ENCODE measurements around the gene COA8.
"Not testable (repeated sequence)": the region's sequence is repeated elsewhere in the genome, so short reads cannot be mapped to it uniquely, and the experiment has no call there.

Gene COA8

GRCh38 chr14:103576371-103577024 is 13.7 kb downstream of the COA8 start:
- no peak for DNase-seq

GRCh38 chr14:103578401-103579075 is 15.8 kb downstream of the COA8 start:
- no peak for DNase-seq

DNA sequence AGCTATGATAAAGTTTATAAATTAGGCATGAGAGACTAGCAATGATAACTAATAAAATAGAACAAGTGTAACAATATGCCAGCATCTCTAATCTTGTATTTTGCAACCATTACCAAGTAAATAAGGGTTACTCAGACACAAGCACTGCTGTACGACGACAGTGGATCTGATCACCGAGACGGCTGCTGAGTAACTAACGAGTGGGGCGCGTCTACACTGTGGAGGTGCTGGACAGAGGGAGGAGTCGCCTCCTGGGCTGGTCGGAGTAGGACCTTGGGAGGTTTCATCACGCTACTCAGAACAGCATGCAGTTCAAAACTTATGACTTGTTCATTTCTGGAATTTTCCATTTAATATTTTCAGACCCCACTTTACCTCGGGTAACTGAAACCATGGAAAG is 18.4 kb downstream of the COA8 start:
- no peak for DNase-seq

GRCh38 chr14:103581954-103582703 is 19.4 kb downstream of the COA8 start:
- DNase-seq: no peak

GRCh38 chr14:103584326-103584915 is 21.7 kb downstream of the COA8 start:
- no peak for DNase-seq

GRCh38 chr14:103593577-103593976 is 30.8 kb downstream of the COA8 start:
- no peak for DNase-seq

DNA sequence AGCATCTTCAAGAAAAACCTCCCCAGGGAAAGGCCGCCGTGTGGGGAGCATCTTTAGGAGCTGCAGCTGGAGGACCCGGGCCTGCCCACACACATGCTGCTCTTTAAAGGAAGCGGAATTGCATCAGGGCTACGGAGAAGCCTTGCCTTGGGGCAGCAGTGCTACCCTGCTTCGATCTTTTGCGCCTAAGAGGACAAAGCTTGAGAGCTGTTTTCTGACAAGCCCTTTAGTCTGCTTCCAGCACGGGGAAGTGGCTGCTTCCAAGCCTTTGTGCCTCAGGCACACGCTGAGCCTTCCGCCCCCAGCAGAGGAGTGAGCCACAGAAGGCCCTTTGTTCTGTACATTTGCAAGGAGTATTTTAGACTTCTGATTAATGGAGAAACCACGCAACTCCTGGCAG is 31.5 kb downstream of the COA8 start:
- DNase-seq: no peak

GRCh38 chr14:103597623-103598377 is 35.0 kb downstream of the COA8 start:
- peak in 1 of 2 donors; percentile 14 for DNase-seq

- DNase-seq: no peak
Measured at GRCh38 chr14:103600503-103600902, 37.7 kb downstream of the COA8 start.

DNA sequence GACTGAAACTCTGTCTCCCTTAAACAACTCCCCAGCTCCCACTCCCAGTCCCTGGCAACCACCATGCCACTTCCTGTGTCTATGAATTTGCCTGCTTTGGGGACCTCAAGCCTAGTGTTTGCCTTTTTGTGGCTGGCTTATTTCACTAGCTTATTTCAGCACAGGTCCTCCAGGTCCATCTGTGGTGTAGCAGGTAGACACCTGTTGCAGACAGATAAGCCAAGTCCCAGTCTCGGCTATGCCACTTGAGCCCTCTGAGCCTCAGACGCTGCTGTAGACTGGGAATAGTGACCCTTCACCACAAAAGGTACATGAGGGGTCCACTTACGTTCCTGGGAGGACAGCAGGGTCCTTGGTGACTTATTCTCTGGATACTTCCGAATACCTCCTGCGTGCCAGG is 41.9 kb downstream of the COA8 start:
- DNase-seq: no peak

GRCh38 chr14:103606963-103607668 is 44.4 kb downstream of the COA8 start:
- DNase-seq: peak; percentile 47 to 64

- DNase-seq: no peak
Measured at GRCh38 chr14:103607822-103608221, 45.1 kb downstream of the COA8 start.

DNA sequence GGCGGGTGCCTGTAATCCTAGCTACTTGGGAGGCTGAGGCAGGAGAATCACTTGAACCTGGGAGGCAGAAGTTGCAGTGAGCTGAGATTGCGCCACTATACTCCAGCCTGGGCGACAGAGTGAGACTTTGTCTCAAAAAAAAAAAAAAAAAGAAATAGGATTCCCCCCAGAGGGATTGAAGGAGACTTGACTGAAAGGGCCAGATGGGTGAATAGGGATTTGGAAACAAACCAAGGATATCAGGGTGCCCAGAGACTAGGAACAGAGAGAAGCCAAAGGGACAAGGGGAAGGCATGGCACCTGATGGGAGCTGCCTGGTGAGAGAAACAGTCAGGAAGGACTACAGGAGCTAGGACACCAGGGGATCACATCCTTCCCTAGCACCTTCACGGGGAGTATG is 46.3 kb downstream of the COA8 start:
- DNase-seq: not testable (repeated sequence)

GRCh38 chr14:103611215-103611614 is 48.5 kb downstream of the COA8 start:
- no peak for DNase-seq

DNA sequence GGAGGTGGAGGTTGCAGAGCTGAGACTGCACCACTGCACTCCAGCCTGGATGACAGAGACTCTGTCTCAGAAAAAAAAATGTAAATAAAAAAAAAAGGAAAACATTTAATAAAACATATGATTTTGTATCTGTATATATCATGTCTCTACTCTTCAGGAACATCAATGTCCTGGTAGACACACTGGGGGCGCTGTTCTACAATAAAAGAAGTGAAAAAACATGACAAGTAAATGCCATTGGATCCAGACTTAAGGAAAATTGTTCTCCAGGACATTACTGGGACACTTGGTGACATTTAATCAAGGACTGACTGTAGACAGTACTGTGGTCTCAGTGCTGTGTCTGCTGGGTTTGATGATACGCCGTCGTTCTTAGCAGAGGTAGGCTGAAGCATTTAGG is 50.8 kb downstream of the COA8 start:
- DNase-seq: no peak

GRCh38 chr14:103616635-103617300 is 54.0 kb downstream of the COA8 start:
- no peak for DNase-seq

GRCh38 chr14:103619057-103619456 is 56.3 kb downstream of the COA8 start:
- no peak for DNase-seq

DNA sequence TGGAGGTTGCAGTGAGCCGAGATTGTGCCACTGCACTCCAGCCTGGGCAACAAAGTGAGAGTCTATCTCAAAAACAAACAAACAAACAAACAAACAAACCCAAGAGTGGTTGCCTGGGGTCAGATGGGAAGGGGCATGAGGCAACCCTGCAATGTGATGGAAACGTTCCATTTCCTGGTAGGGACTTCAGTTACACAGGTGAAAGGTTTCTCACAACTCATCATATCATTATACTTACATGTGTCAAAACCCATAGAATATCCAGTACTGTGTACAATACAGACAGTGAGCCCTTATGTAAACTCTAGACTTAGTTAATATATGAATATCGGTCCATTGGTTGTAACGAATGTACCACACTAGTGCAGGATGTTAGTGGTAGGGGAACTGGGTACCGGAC is 59.1 kb downstream of the COA8 start:
- DNase-seq: no peak

GRCh38 chr14:103623308-103623707 is 60.5 kb downstream of the COA8 start:
- DNase-seq: no peak

GRCh38 chr14:103623883-103624482 is 61.2 kb downstream of the COA8 start:
- DNase-seq: no peak

DNA sequence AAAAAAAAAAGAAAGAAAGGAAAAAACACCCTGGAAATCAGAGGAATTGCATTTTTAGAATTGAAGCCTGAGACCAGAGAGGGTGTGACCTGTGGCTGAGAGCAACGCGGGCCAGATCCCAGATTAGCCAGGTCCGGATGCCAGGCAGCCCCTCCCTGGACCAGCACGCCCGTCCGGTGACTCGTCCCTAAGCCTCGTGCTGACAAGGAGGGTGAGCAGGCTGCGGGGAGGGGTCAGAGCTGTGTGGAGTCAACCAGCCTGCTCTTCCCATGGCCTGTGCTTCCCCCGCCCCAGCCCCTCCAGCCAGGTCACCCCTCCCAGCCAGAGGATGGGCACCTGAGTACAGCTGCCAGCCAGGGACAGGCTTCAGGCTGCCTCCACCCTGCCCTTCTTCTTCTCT is 62.1 kb downstream of the COA8 start:
- DNase-seq: peak; percentile 27 to 39
